Activated CD4-positive, alpha-beta T cell treated with anti-CD3 and anti-CD28 coated beads, Interleukin-2, amount 50 U/mL, for 48 hours (primary cell): Measurements from ENCODE around the gene SATL1.
"Not testable (repeated sequence)": the region's sequence is repeated elsewhere in the genome, so short reads cannot be mapped to it uniquely, and the experiment has no call there.

Experiments used
- DNase-seq, 2 experiments: peaks; one replicate each; pipeline ENCODE4 v3.0.0-alpha.2; 2020

The SATL1 gene

DNA sequence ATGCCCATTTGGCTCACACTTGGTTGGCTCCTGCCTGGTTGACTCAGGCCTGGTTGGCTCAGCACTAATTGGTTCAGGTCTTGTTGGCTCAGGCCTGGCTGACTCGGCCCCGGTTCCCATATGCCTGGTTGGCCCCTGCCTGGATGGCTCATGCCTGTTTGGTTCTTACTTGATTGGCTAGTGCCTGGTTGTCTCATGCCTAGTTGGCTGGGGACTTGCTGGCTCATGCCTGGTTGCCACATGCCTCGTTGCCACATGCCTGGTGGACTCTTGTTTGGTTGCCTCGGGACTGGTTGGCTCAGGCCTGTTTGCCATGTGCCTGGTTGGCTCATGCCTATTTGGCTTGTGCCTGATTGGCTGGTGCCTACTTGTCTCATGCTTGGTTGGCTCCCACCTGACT is 136.2 kb downstream of the SATL1 start:
- no peak for DNase-seq

DNA sequence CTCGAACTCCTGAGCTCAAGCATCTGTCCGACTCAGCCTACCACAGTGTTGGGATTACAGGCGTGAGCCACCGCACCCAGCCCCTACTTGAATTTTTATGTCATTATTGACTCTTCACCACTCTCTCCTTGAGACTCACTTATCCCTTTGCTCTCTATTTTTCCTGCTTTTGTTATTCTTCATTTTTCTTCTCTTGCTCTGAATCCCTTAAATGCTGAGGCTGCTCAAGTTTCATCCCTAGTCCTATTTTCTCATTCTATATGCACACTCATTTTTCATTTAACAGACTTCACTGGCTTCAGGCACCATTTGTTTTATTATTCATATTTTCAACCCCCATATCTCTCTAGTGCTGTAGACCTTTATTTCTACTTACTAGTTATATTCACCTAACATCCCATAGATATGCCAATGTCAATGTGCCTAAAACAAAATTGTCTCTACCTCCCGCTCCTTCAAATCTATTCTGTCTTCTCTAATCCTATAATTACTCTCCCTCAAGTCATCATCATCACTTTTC is 154.2 kb downstream of the SATL1 start:
- DNase-seq = no peak

DNA sequence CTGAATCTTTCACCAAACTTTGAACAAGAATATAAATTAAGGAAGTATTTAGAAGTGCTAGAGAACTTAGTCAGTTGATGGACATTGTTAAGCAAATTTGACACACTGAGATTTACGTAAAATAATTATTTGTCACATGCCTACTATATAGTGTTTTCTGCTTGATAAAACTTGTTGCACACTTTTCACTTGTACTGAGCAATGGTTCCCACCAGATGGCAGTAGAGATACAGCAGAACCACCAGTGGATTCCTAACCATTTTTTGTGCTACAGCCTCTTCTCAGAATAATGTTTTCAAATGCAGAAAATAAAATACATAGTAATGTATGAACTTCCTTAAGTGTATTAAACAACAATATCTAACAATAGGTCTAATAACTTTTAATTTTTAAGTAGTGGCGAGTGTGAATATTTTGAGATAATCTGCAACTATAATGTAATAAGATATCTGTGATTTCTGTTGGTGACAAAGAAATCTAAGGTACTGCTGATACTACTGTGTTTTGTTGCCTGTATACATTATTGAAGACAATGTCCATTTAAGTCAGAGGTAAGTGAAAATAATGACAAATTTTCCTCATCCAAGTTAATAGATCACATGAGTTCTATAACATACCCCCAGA is 158.7 kb downstream of the SATL1 start:
- DNase-seq = peak in 1 of 2 experiments; percentile 5

DNA sequence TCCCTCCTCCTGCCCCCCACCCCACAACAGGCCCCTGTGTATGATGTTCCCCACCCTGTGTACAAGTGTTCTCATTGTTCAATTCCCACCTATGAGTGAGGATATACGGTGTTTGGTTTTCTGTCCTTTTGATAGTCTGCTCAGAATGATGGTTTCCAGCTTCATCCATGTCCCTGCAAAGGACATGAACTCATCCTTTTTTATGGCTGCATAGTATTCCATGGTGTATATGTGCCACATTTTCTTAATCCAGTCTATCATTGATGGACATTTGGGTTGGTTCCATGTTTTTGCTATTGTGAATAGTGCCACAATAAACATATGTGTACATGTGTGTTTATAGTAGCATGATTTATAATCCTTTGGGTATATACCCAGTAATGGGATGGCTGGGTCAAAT is 166.3 kb downstream of the SATL1 start:
- DNase-seq = not testable (repeated sequence)

GRCh38 chrX:85065512-85066198 is 177.9 kb downstream of the SATL1 start:
- no peak for DNase-seq

GRCh38 chrX:85052636-85053343 is 190.8 kb downstream of the SATL1 start:
- no peak for DNase-seq

- no peak for DNase-seq
These were observed 191.4 kb downstream of the SATL1 start for GRCh38 chrX:85052205-85052604.

DNA sequence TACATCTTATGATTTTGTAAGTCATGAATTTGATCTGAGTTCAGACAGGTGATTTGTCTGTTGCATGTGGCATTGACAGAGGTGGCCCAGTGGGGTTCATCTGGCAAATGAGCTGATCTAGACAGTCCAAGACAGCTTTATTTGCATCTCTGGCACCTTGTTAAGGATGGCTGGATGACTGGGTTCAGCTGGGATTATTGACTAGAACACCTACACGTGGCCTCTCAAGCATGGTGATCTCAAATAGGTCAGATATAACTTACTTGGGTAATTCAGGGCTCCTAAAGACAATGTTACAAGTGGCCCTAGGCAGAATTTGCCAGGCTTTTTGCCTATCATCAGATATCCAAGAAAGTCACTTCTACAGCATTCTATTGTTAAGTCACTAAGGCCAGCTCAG is 192.0 kb downstream of the SATL1 start:
- DNase-seq = no peak
